ENCODE results near the gene VEGFC. TPM values are rescaled to one million over a fixed set of nuclear protein-coding genes. Genes with fewer than 3 reads are reported as not detected.

VEGFC gene
- total and polyA plus RNA-seq, 7 donors: 2.4 to 11.1 (median 4.8) TPM; not detected in 1

DNA sequence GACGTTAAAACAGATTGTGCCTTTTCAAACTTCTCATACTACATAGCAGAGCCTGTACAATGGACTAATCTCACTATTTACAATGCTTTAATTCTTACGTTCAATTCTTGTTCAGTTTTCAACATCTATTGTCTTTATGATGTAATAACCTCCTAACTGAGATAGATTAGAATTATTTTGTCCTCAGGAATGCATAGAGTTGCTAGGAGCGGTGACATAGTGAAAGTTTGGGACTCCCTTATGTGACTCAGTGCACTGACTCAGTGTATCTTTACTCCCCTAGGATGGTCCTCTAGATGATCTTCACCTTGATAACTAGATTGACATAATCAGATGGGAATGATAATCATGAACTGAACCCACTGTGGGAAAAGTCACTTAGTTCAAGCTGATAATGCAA lies 151.5 kb downstream of the VEGFC start:
- Histone ChIP-seq H3K9me3 (no peaks in the 10 kb centered on the region), H3K36me3 (no peaks in the 10 kb centered on the region), H3K4me1 (no peaks in the 10 kb centered on the region), H3K4me3 (no peak overlapping the region), H3K27ac (no peak overlapping the region), H3K27me3 (no peaks in the 10 kb centered on the region)
- TF ChIP-seq POLR2AphosphoS5 (IDR thresholded peaks at IDR 0.05): no peak
- no peak for TF ChIP-seq EP300 (IDR thresholded peaks at IDR 0.05)
- TF ChIP-seq POLR2A (IDR thresholded peaks at IDR 0.05): no peak
- TF ChIP-seq CTCF (IDR thresholded peaks at IDR 0.05): no peak
- WGBS, 2 donors: 82 to 84% methylated on average over 3 of the region's 3 CpGs
- intact Hi-C loops (cut with DNase I): no loop called here
- DNase-seq: no peak

DNA sequence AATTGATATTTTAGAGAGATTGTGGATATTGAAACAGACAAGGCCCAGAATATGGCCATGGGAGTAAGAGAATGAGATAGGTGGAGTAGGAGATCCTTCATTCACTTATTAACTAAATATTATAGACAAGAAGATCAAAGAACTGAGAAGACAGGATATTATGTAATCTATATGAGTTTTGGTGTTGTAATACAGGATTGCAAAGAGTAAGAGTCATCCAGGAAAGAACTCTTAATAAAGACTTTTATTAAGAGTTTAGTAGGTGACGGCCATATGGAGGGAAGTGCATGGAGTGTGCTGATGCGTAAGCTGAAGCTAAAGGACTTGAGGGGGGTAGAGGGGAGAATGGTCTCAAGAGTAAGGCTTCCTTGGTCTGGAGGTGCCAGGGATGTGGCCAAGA lies 153.7 kb downstream of the VEGFC start:
- Histone ChIP-seq H3K9me3 (no peaks in the 10 kb centered on the region), H3K4me3 (no peak overlapping the region), H3K27me3 (no peaks in the 10 kb centered on the region), H3K36me3 (no peaks in the 10 kb centered on the region), H3K27ac (no peak overlapping the region), H3K4me1 (no peaks in the 10 kb centered on the region)
- TF ChIP-seq EP300 (IDR thresholded peaks at IDR 0.05) (no peak), POLR2A (IDR thresholded peaks at IDR 0.05) (no peak), CTCF (IDR thresholded peaks at IDR 0.05) (no peak), POLR2AphosphoS5 (IDR thresholded peaks at IDR 0.05) (no peak)
- 93% methylated on average over 2 of the region's 2 CpGs for WGBS, 2 donors
- intact Hi-C loops (cut with DNase I): no loop called here
- no peak for DNase-seq

- intact Hi-C loops (cut with DNase I): no loop called here
- 79% methylated on average over 1 of the region's 1 CpG for WGBS, 2 donors
- H3K9me3 ChIP-seq: no peaks in the 10 kb centered on the region
- no peaks in the 10 kb centered on the region for H3K27me3 ChIP-seq
- H3K36me3 ChIP-seq: no peaks in the 10 kb centered on the region
- no peak for DNase-seq
- no peak overlapping the region for H3K4me3 ChIP-seq
- H3K4me1 ChIP-seq: no peaks in the 10 kb centered on the region
- no peak for TF ChIP-seq POLR2A (IDR thresholded peaks at IDR 0.05)
- no peak for TF ChIP-seq POLR2AphosphoS5 (IDR thresholded peaks at IDR 0.05)
- TF ChIP-seq EP300 (IDR thresholded peaks at IDR 0.05): no peak
- no peak for TF ChIP-seq CTCF (IDR thresholded peaks at IDR 0.05)
- H3K27ac ChIP-seq: no peak overlapping the region
These were observed 156.4 kb downstream of the VEGFC start for GRCh38 chr4:176636292-176636691.

- H3K36me3 ChIP-seq: no peaks in the 10 kb centered on the region
- H3K27me3 ChIP-seq: no peaks in the 10 kb centered on the region
- no peak for DNase-seq
- TF ChIP-seq POLR2A (IDR thresholded peaks at IDR 0.05) (no peak), CTCF (IDR thresholded peaks at IDR 0.05) (no peak), EP300 (IDR thresholded peaks at IDR 0.05) (no peak), POLR2AphosphoS5 (IDR thresholded peaks at IDR 0.05) (no peak)
- intact Hi-C loops (cut with DNase I): no loop called here
- no peaks in the 10 kb centered on the region for H3K9me3 ChIP-seq
- H3K27ac ChIP-seq: no peak overlapping the region
- no peak overlapping the region for H3K4me3 ChIP-seq
- H3K4me1 ChIP-seq: no peaks in the 10 kb centered on the region
- 52% methylated on average over 8 of the region's 8 CpGs for WGBS, 2 donors
These were observed 157.1 kb downstream of the VEGFC start for GRCh38 chr4:176635372-176636261.
